ENCODE results near the gene IGFL1.

IGFL1 gene

GRCh38 chr19:46229442-46229841 lies at the start of gene IGFL1:
Gene IGFL1, plus strand, starts transcription at chr19:46229742. Its CDS starts 33 bp downstream, at chr19:46229775.
- Histone ChIP-seq H2AFZ (ENCODE audit: low read depth, low read length, severe bottlenecking) (no peak within 1 kb of the TSS), H3K36me3 (ENCODE audit: low read length) (no peaks in the 10 kb centered on the region), H3K27me3 (ENCODE audit: low read length) (no peaks in the 10 kb centered on the region), H3K79me2 (ENCODE audit: insufficient read depth, low read length) (no peaks in the 10 kb centered on the region), H4K20me1 (ENCODE audit: low read depth, low read length) (no peaks in the 10 kb centered on the region), H3K4me3 (ENCODE audit: insufficient read depth, low read length, poor library complexity, severe bottlenecking) (no peak within 1 kb of the TSS), H3K9me3 (ENCODE audit: insufficient read depth, low read length) (no peaks in the 10 kb centered on the region), H3K27ac (ENCODE audit: low read depth, low read length) (no peak within 1 kb of the TSS), H3K4me2 (ENCODE audit: low read depth, low read length, poor library complexity, severe bottlenecking) (no peak within 1 kb of the TSS), H3K9ac (ENCODE audit: low read length) (no peak within 1 kb of the TSS), H3K9me2 (replicated peaks; ENCODE audit: insufficient read depth, low read length) (no peaks in the 10 kb centered on the region), H3F3A (ENCODE audit: insufficient read depth) (no peaks in the 10 kb centered on the region)
- TF ChIP-seq CTCF (IDR thresholded peaks at IDR 0.05; ENCODE audit: insufficient read depth, low read length, poor library complexity, severe bottlenecking) = no peak
- TF ChIP-seq EZH2phosphoT487 (conservative IDR thresholded peaks at IDR 0.05; ENCODE audit: low read length) = no peak

GRCh38 chr19:46180701-46181387 lies 48.7 kb upstream of the IGFL1 start:
- Histone ChIP-seq H3K9ac (ENCODE audit: low read length) (no peak overlapping the region), H3K9me2 (replicated peaks; ENCODE audit: insufficient read depth, low read length) (no peaks in the 10 kb centered on the region), H3K4me2 (ENCODE audit: low read depth, low read length, poor library complexity, severe bottlenecking) (no peak overlapping the region), H3K27ac (ENCODE audit: low read depth, low read length) (no peak overlapping the region), H3K36me3 (ENCODE audit: low read length) (no peaks in the 10 kb centered on the region), H3K27me3 (ENCODE audit: low read length) (no peaks in the 10 kb centered on the region), H3K9me3 (ENCODE audit: insufficient read depth, low read length) (no peaks in the 10 kb centered on the region), H3K79me2 (ENCODE audit: insufficient read depth, low read length) (no peaks in the 10 kb centered on the region), H4K20me1 (ENCODE audit: low read depth, low read length) (no peaks in the 10 kb centered on the region), H3K4me3 (ENCODE audit: insufficient read depth, low read length, poor library complexity, severe bottlenecking) (no peak overlapping the region), H2AFZ (ENCODE audit: low read depth, low read length, severe bottlenecking) (no peak overlapping the region), H3F3A (ENCODE audit: insufficient read depth) (no peaks in the 10 kb centered on the region)
- TF ChIP-seq CTCF (IDR thresholded peaks at IDR 0.05; ENCODE audit: insufficient read depth, low read length, poor library complexity, severe bottlenecking) = no peak
- TF ChIP-seq EZH2phosphoT487 (conservative IDR thresholded peaks at IDR 0.05; ENCODE audit: low read length) = no peak

- no peaks in the 10 kb centered on the region for H3K79me2 ChIP-seq (ENCODE audit: insufficient read depth, low read length)
- TF ChIP-seq EZH2phosphoT487 (conservative IDR thresholded peaks at IDR 0.05; ENCODE audit: low read length) = no peak
- TF ChIP-seq CTCF (IDR thresholded peaks at IDR 0.05; ENCODE audit: insufficient read depth, low read length, poor library complexity, severe bottlenecking) = no peak
- H3K9me2 ChIP-seq (replicated peaks; ENCODE audit: insufficient read depth, low read length) = no peaks in the 10 kb centered on the region
- no peak overlapping the region for H3K27ac ChIP-seq (ENCODE audit: low read depth, low read length)
- H3F3A ChIP-seq (ENCODE audit: insufficient read depth) = no peaks in the 10 kb centered on the region
- H4K20me1 ChIP-seq (ENCODE audit: low read depth, low read length) = no peaks in the 10 kb centered on the region
- no peak overlapping the region for H2AFZ ChIP-seq (ENCODE audit: low read depth, low read length, severe bottlenecking)
- no peak overlapping the region for H3K4me3 ChIP-seq (ENCODE audit: insufficient read depth, low read length, poor library complexity, severe bottlenecking)
- no peaks in the 10 kb centered on the region for H3K9me3 ChIP-seq (ENCODE audit: insufficient read depth, low read length)
- no peak overlapping the region for H3K9ac ChIP-seq (ENCODE audit: low read length)
- H3K4me2 ChIP-seq (ENCODE audit: low read depth, low read length, poor library complexity, severe bottlenecking) = no peak overlapping the region
- no peaks in the 10 kb centered on the region for H3K27me3 ChIP-seq (ENCODE audit: low read length)
- H3K36me3 ChIP-seq (ENCODE audit: low read length) = no peaks in the 10 kb centered on the region
Observed at GRCh38 chr19:46181388-46181779, 48.2 kb upstream of the IGFL1 start.

Data from SU-DHL-6 (cell line).